ENCODE measurements around the gene TRIM63.

DNA sequence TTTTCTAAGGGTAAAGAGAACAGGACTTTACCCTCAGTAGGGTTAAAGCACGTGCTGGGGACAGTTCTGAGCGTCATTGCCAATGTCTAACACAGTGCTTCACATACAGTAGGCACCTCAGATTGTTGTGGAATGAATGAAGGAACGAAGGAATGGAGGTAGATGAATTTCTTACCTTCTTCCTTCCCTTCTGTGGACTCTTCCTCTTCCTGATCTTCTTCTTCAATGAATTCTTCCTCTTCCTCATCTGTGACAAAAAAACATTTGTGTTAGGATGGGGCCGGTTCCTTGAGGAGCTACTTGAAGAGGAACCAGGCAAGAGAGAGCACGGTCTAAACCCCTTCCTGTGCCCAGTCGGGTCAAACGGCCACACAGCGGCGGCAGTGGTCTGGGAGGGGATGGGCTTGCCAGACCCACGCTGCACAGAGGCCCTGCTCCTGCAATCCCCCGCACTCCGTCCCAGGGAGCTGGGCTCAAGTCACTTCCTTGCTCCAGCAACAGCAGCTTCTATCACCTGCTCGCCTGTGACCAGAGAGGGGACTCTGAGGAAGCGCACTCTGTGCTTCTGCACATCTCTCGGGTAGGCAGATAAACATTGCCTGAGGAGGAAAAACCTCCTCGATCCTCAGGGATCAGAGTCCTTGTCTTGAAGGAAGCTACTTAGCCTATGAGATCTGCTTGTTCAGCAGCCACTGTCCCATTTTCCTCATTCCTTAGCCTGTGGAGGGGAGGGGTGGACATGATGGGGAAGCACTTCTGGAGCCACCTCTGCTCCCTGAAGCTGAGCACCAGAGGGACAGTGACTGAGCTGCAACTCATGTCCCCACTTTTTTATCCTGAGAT lies 13.5 kb downstream of the TRIM63 start:
- TF ChIP-seq TCF12 (IDR thresholded peaks at IDR 0.05; ENCODE audit: low read depth) (no peak), TEAD4 (IDR thresholded peaks at IDR 0.05) (no peak), MAX (IDR thresholded peaks at IDR 0.05) (no peak), USF1 (IDR thresholded peaks at IDR 0.05) (no peak)
